ENCODE results near the gene SLC22A7.

The SLC22A7 gene

GRCh38 chr6:43260791-43261190 is 37.3 kb upstream of the SLC22A7 start:
- no peak for DNase-seq (ENCODE audit: insufficient read length, low spot score)
- no peak for TF ChIP-seq POLR2A (IDR thresholded peaks at IDR 0.05; ENCODE audit: low read depth, low read length)
- FAIRE-seq = no peak

- DNase-seq (ENCODE audit: insufficient read length, low spot score) (no peak), FAIRE-seq (no peak)
- no peak for TF ChIP-seq POLR2A (IDR thresholded peaks at IDR 0.05; ENCODE audit: low read depth, low read length)
Measured at GRCh38 chr6:43261198-43261597, 36.9 kb upstream of the SLC22A7 start.

DNA sequence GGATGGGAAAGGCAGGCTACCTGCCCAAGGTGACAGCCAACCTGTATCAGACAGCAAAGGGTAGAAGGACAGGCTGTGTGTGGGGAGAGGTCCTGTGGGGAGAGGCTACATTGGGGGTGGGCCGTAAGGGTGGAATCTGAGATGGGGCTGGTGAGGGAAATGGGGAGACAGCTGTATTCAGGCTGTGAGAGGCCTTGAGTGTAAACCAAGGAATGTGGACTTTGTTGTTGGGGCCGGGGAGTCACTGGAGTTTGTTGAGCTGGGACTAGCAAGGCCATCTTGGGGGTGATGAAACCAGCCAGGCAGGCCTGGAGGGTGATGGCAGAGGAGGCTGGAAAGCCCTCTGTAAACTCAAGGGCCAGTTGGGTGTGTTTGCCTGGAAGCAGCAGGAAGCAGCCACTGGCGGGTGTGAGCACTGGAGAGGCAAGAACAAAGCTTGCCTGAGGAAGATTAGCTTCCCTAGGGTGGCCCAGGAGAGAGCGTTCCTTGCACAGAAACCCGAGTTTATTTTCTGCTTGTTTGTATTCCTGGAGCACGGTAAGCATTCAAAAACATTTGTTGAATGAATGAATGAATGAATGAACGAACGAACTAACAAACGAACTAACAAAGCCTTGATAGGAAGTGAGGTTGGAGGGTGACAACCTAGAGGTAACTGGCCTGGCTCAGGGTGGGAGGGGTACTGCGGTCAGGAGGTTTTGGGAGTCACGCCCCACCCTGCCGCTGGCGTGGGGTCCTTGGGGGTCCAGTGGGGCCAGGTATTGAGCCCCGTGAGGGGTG is 35.9 kb upstream of the SLC22A7 start:
- FAIRE-seq (no peak), DNase-seq (ENCODE audit: insufficient read length, low spot score) (no peak)
- TF ChIP-seq POLR2A (IDR thresholded peaks at IDR 0.05; ENCODE audit: low read depth, low read length) = no peak

DNA sequence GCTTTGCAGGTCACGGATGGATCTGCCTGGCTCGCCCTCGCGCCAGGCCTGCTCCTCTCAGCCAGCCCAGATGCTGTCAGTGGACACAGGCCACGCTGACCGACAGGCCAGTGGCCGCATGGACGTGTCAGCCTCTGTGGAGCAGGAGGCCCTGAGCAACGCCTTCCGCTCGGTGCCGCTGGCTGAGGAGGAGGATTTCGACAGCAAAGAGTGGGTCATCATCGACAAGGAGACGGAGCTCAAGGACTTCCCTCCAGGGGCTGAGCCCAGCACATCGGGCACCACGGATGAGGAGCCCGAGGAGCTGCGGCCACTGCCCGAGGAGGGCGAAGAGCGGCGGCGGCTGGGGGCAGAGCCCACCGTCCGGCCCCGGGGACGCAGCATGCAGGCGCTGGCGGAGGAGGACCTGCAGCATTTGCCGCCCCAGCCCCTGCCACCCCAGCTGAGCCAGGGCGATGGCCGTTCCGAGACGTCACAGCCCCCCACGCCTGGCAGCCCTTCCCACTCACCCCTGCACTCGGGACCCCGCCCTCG is 35.2 kb upstream of the SLC22A7 start:
- no peak for FAIRE-seq
- no peak for DNase-seq (ENCODE audit: insufficient read length, low spot score)
- no peak for TF ChIP-seq POLR2A (IDR thresholded peaks at IDR 0.05; ENCODE audit: low read depth, low read length)

DNA sequence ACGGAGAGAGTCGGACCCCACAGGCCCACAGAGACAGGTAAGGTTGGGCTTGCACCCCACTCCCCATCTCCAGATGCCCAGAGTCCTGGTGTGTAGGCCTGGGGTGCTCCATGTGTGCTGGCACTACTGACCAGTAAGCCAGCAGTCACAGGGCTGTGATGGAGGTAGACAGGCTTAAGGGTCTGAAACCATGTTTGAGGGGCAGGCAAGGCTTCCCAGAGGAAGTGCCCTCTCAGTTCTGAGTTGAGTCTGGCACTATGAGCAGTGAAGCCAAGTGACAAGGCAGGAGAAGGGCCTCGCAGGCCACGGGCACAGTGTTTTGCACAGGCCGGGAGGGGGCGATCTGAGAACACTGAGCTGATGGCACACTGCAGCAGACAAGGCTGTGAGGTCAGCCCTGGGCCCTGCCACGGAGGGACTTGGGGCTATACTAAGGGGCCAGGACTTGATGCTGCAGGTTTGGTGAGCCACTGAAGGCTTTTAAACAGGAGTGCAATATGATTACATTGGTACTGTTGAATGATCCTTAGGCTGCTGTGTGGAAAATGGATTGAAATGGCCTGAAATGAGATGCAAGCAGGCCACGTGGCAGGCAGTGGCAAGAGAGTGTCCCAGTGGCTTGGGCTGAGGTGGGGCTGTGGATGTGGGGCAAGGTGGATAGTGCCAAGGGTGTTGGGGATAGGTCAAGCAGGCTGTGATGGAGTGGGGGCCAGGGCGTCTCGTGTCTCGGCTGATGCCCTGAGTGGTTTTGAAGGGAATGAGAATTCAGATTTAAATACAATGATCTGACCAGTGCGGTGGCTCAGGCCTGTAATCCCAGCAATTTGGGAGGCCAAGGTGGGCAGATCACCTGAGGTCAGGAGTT is 34.5 kb upstream of the SLC22A7 start:
- FAIRE-seq (peak; percentile 70), DNase-seq (ENCODE audit: insufficient read length, low spot score) (peak; percentile 95)
- no peak for TF ChIP-seq POLR2A (IDR thresholded peaks at IDR 0.05; ENCODE audit: low read depth, low read length)

DNA sequence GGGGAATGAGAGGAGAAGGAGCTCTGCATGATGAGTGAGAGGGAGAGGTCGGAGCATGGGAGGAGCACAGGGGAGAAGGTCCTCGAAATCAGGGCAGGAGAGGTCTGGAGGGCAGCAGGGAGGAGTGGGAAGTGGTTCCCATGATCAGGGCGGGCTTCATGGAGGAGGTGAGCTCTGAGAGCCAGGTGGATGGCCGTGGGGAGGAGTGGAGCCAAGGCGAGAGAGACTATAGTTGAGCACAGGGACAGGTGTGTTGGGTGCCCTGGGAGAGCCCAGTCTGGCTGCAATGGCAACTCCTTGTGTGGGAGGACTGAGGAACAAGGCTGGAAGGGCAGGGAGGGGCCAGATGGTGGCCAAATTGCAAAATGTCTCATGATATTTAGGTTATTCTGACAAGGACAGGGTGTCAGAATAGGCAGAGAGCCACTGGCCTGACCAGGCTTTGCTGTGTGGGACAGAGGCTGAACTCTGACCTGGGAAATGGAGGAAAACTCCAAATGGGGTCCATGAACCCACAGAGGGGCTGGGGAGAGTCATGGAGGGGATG is 33.4 kb upstream of the SLC22A7 start:
- no peak for FAIRE-seq
- TF ChIP-seq POLR2A (IDR thresholded peaks at IDR 0.05; ENCODE audit: low read depth, low read length) = no peak
- no peak for DNase-seq (ENCODE audit: insufficient read length, low spot score)

DNA sequence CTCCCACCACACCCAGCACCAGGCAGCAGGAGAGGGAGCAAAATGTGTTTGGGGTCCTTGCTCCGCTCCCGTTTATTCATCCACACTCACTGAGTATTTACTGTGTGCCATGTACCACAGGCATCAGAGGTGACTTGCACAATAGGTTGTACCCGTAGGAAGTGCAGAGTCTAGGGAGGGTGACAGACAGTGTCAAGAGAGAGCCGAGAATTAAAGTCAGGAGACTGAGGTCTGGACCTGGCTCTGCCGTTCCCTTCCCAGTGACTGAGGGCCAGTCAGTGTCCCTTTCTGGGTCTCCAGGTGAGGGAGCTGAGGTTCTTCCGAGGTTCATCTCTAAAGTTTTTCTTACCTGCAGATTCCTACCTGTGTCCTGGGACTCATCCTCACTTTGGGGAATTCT is 32.5 kb upstream of the SLC22A7 start:
- DNase-seq (ENCODE audit: insufficient read length, low spot score) (no peak), FAIRE-seq (no peak)
- no peak for TF ChIP-seq POLR2A (IDR thresholded peaks at IDR 0.05; ENCODE audit: low read depth, low read length)

DNA sequence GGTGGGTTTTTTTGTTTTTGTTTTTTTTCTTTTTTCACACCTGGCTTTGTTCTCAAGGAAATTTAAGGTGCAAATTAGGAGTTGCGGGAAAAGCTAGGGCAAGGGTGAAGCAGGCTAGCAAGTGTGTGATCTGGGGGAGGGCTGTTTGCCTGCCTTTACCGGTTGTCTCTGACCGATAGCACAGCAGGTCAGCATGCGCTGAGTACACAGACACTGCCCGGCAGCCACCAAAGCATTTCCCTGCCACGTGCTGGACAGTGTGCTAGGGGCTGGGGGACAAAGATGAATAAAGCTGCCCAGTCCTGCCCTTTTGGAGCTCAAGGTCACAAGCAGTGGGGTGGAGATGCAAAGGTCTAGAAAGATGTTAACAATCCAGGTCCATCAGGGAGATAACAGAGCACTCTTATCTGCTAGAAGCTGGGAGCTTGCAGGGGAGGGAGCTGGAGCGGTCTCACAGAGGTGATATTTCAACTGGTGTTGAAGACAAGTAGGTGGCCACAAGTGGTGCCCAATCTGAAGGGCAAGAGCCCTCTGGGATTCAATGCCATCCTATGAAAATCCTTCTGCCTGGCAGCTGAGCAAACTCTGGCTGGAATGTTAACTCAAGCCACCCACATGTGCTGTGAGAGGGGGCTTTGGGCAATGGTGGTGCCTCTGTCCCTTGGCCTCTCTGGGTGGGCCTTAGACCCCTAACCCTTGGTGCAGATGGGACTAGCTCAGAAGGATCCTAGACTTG is 30.3 kb upstream of the SLC22A7 start:
- TF ChIP-seq POLR2A (IDR thresholded peaks at IDR 0.05; ENCODE audit: low read depth, low read length) = no peak
- DNase-seq (ENCODE audit: insufficient read length, low spot score) (no peak), FAIRE-seq (no peak)

DNA sequence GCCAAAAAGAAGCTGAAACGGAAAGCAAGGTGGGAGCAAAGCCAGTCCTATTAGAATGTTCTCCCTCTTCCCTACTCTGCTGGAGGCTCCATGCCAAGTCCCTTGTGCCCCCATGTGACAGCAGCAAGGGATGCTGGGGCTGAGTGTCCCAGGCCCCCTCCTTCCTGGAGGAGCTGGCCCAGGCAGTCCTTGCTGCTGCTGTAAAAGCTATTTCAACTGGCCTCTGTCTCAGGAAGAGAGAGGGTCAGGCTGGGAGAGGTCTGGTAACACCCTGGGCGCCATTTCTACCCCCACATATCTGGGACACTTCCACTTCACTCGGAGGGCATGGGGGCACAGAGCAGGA is 29.7 kb upstream of the SLC22A7 start:
- no peak for TF ChIP-seq POLR2A (IDR thresholded peaks at IDR 0.05; ENCODE audit: low read depth, low read length)
- no peak for FAIRE-seq
- no peak for DNase-seq (ENCODE audit: insufficient read length, low spot score)

DNA sequence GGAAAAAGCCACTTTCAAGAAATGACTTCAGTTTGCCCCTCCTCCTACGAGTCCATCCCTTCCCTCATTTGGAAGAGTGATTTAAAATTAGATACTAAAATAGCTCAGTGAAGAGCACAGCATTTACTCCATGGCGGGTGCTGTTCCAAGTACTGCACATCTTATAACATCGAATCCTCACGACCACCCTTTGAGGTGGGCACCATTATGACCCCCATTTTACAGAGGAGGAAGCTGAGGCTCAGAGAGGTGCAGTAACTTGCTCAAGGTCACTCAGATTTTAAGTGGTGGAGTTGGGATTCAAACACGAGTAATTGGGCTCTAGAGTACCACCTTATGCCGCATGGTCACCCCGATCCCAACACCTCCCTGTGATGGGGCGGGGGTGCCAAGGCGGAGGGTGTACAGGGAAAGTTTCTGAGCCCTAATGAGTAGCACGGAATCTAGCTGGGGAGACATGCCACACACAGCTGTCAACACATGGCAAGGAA is 29.2 kb upstream of the SLC22A7 start:
- FAIRE-seq (no peak), DNase-seq (ENCODE audit: insufficient read length, low spot score) (no peak)
- no peak for TF ChIP-seq POLR2A (IDR thresholded peaks at IDR 0.05; ENCODE audit: low read depth, low read length)

GRCh38 chr6:43269273-43270007 is 28.6 kb upstream of the SLC22A7 start:
- no peak for DNase-seq (ENCODE audit: insufficient read length, low spot score)
- no peak for TF ChIP-seq POLR2A (IDR thresholded peaks at IDR 0.05; ENCODE audit: low read depth, low read length)
- no peak for FAIRE-seq

- TF ChIP-seq POLR2A (IDR thresholded peaks at IDR 0.05; ENCODE audit: low read depth, low read length) = no peak
- DNase-seq (ENCODE audit: insufficient read length, low spot score) (no peak), FAIRE-seq (no peak)
Measured at GRCh38 chr6:43271103-43271815, 26.8 kb upstream of the SLC22A7 start.
